GM19099 (cell line): ENCODE measurements around the gene PRADC1.

Source experiments
- POLR2A ChIP-seq: IDR thresholded peaks from 3 replicates; pipeline ENCODE4 v1.6.1; 2011; ENCODE audit warnings: low read depth; ENCODE audit not compliant: insufficient read length; ENCODE audit errors: extremely low read depth

PRADC1 gene

GRCh38 chr2:73233154-73233931, at the start of gene PRADC1:
PRADC1 (minus strand) TSS chr2:73233239; CDS start chr2:73233160, 79 bp downstream.
- TF ChIP-seq POLR2A = peak; percentile 68

GRCh38 chr2:73281244-73281643, 48.2 kb upstream of the PRADC1 start:
- no peak for TF ChIP-seq POLR2A

- TF ChIP-seq POLR2A = no peak
Observed at GRCh38 chr2:73279852-73280251, 46.8 kb upstream of the PRADC1 start.

- no peak for TF ChIP-seq POLR2A
Observed at GRCh38 chr2:73272270-73272669, 39.2 kb upstream of the PRADC1 start.

GRCh38 chr2:73269686-73270465, 36.8 kb upstream of the PRADC1 start:
- no peak for TF ChIP-seq POLR2A

GRCh38 chr2:73268830-73269685, 36.0 kb upstream of the PRADC1 start:
- peak; percentile 59 for TF ChIP-seq POLR2A

- TF ChIP-seq POLR2A = no peak
Observed at GRCh38 chr2:73268366-73268829, 35.4 kb upstream of the PRADC1 start.

- no peak for TF ChIP-seq POLR2A
Observed at GRCh38 chr2:73267008-73267407, 34.0 kb upstream of the PRADC1 start.

- no peak for TF ChIP-seq POLR2A
Observed at GRCh38 chr2:73266061-73266901, 33.2 kb upstream of the PRADC1 start.

- no peak for TF ChIP-seq POLR2A
Observed at GRCh38 chr2:73265298-73266060, 32.4 kb upstream of the PRADC1 start.

- no peak for TF ChIP-seq POLR2A
Observed at GRCh38 chr2:73264783-73265182, 31.7 kb upstream of the PRADC1 start.

- no peak for TF ChIP-seq POLR2A
Observed at GRCh38 chr2:73264332-73264606, 31.2 kb upstream of the PRADC1 start.

- no peak for TF ChIP-seq POLR2A
Observed at GRCh38 chr2:73263540-73264331, 30.7 kb upstream of the PRADC1 start.
